ENCODE measurements around the gene NME7.
"Not testable (repeated sequence)": the region's sequence is repeated elsewhere in the genome, so short reads cannot be mapped to it uniquely, and the experiment has no call there.

Gene NME7

GRCh38 chr1:169342096-169342495 lies 25.5 kb downstream of the NME7 start:
- not testable (repeated sequence) for FAIRE-seq; DNase-seq (ENCODE audit: low spot score)

- FAIRE-seq (no peak), DNase-seq (ENCODE audit: low spot score) (no peak)
Measured at GRCh38 chr1:169340882-169341281, 26.7 kb downstream of the NME7 start.

- DNase-seq (ENCODE audit: low spot score) = no peak
- FAIRE-seq = no peak
Measured at GRCh38 chr1:169339773-169340172, 27.8 kb downstream of the NME7 start.

GRCh38 chr1:169338617-169339016 lies 29.0 kb downstream of the NME7 start:
- no peak for FAIRE-seq
- DNase-seq (ENCODE audit: low spot score) = no peak

- not testable (repeated sequence) for FAIRE-seq; DNase-seq (ENCODE audit: low spot score)
Measured at GRCh38 chr1:169336947-169337715, 30.5 kb downstream of the NME7 start.

GRCh38 chr1:169334727-169335126 lies 32.9 kb downstream of the NME7 start:
- not testable (repeated sequence) for DNase-seq (ENCODE audit: low spot score); FAIRE-seq

- DNase-seq (ENCODE audit: low spot score) (no peak), FAIRE-seq (no peak)
Measured at GRCh38 chr1:169330927-169331326, 36.7 kb downstream of the NME7 start.

- DNase-seq (ENCODE audit: low spot score) (no peak), FAIRE-seq (no peak)
Measured at GRCh38 chr1:169329383-169329782, 38.2 kb downstream of the NME7 start.

GRCh38 chr1:169327875-169328274 lies 39.7 kb downstream of the NME7 start:
- FAIRE-seq (no peak), DNase-seq (ENCODE audit: low spot score) (no peak)

GRCh38 chr1:169326956-169327268 lies 40.7 kb downstream of the NME7 start:
- FAIRE-seq (no peak), DNase-seq (ENCODE audit: low spot score) (no peak)

GRCh38 chr1:169326261-169326955 lies 41.2 kb downstream of the NME7 start:
- FAIRE-seq = no peak

GRCh38 chr1:169325117-169325516 lies 42.5 kb downstream of the NME7 start:
- DNase-seq (ENCODE audit: low spot score) = no peak
- no peak for FAIRE-seq

More at GRCh38 chr1:169326261-169326955, 41.2 kb downstream of the NME7 start:
- DNase-seq (ENCODE audit: low spot score) = no peak

GRCh38 chr1:169322138-169322537 lies 45.5 kb downstream of the NME7 start:
- FAIRE-seq = no peak
- no peak for DNase-seq (ENCODE audit: low spot score)

- no peak for FAIRE-seq
- no peak for DNase-seq (ENCODE audit: low spot score)
Measured at GRCh38 chr1:169321539-169321938, 46.1 kb downstream of the NME7 start.

- no peak for FAIRE-seq
- no peak for DNase-seq (ENCODE audit: low spot score)
Measured at GRCh38 chr1:169318536-169319244, 48.9 kb downstream of the NME7 start.

GRCh38 chr1:169316556-169316955 lies 51.0 kb downstream of the NME7 start:
- no peak for FAIRE-seq

GRCh38 chr1:169312084-169312954 lies 55.3 kb downstream of the NME7 start:
- FAIRE-seq (no peak), DNase-seq (ENCODE audit: low spot score) (peak; percentile 79)

More at GRCh38 chr1:169316556-169316955, 51.0 kb downstream of the NME7 start:
- DNase-seq (ENCODE audit: low spot score) = no peak

GRCh38 chr1:169309178-169310166 lies 58.1 kb downstream of the NME7 start:
- no peak for FAIRE-seq
- no peak for DNase-seq (ENCODE audit: low spot score)

GRCh38 chr1:169308313-169309039 lies 59.1 kb downstream of the NME7 start:
- FAIRE-seq = no peak
- DNase-seq (ENCODE audit: low spot score) = no peak

Data from urothelium cell line (cell line).